GM12878 (cell line): ENCODE results near the gene WIPF2. TPM values are rescaled to one million over a fixed set of nuclear protein-coding genes. Genes with fewer than 3 reads are reported as not detected.

Experiments
- ATAC-seq: fragments of 200-7000 bp; cut with Tn5 transposase; 3 replicates; pipeline ENCODE4 v1.9.1; 2020; ENCODE audit warnings: mild to moderate bottlenecking, moderate library complexity
- BruUV-seq: library from RNA; stranded (reverse); fragments of 400-500 nt; replicated peaks from 2 replicates; lab custom pipeline; 2021; lab: Mats Ljungman, UMichigan
- CTCF ChIA-PET: fragments of 300-600 bp; sonication (Branson Sonifier 250); formaldehyde crosslinking; extraction: SDS; loops from one replicate; lab custom pipeline; 2021; ENCODE audit warnings: inconsistent platforms; lab: Yijun Ruan, JAX
- POLR2A ChIA-PET: fragments of 350-600 bp; formaldehyde crosslinking; extraction: SDS; loops from one replicate; lab custom pipeline; 2021; ENCODE audit warnings: inconsistent platforms; lab: Charles Lee
- RAD21 ChIA-PET: fragments of 300-600 bp; sonication (Branson Sonifier 250); formaldehyde crosslinking; loops from one replicate; lab custom pipeline; 2023; ENCODE audit warnings: antibody characterized with exemption; ENCODE audit not compliant: unreplicated experiment; lab: Charles Lee
- SMC1A ChIA-PET: fragments of 300-600 bp; sonication (Branson Sonifier 250); formaldehyde crosslinking; loops from one replicate; lab custom pipeline; 2023; ENCODE audit not compliant: unreplicated experiment, uncharacterized antibody; lab: Charles Lee
- DNase-seq: peaks from one replicate; pipeline ENCODE4 v3.0.0-alpha.2; 2011; ENCODE audit warnings: low read depth, low spot score
- FAIRE-seq: peaks from 3 replicates; lab custom pipeline; 2011; peaks lifted over from hg19 to GRCh38; lab: Jason Lieb, UNC
- H2AFZ ChIP-seq: 2 replicates; pipeline ENCODE4 v1.6.0; 2011; ENCODE audit warnings: low read depth, low read length, control low read depth; ENCODE audit not compliant: control insufficient read depth
- H3K27ac ChIP-seq: 2 replicates; pipeline ENCODE4 v1.5.1; 2011; ENCODE audit warnings: control low read depth; ENCODE audit not compliant: control insufficient read depth, insufficient read depth
- H3K27me3 ChIP-seq, 2 experiments: replicated peaks in 1 of 2; 2 replicates each; pipeline versions ENCODE4 v1.6.0 to v1.6.1; 2011; ENCODE audit warnings: low read length in 1 of 2; ENCODE audit not compliant: control insufficient read depth in 2 of 2, insufficient read depth in 2 of 2
- H3K36me3 ChIP-seq, 2 experiments: 2 replicates each; pipeline ENCODE4 v1.5.1; 2011; ENCODE audit warnings: low read length in 1 of 2; ENCODE audit not compliant: control insufficient read depth in 2 of 2, insufficient read depth in 2 of 2
- H3K4me1 ChIP-seq: 2 replicates; pipeline ENCODE4 v1.6.1; 2011; ENCODE audit warnings: mild to moderate bottlenecking, low read length, moderate library complexity, mixed read lengths; ENCODE audit not compliant: control insufficient read depth, insufficient read depth
- H3K4me2 ChIP-seq: 2 replicates; pipeline ENCODE4 v1.6.0; 2011; ENCODE audit warnings: control low read depth; ENCODE audit not compliant: control insufficient read depth, insufficient read depth
- H3K4me3 ChIP-seq: fragments of 200-600 bp; sonication (generic); 2 replicates; pipeline ENCODE4 v1.5.1; 2016
- H3K79me2 ChIP-seq: 2 replicates; pipeline ENCODE4 v1.6.0; 2011; ENCODE audit warnings: low read length; ENCODE audit not compliant: control insufficient read depth, insufficient read depth
- H3K9ac ChIP-seq: 2 replicates; pipeline ENCODE4 v1.8.0; 2011; ENCODE audit warnings: low read length, control low read depth, mixed read lengths; ENCODE audit not compliant: control insufficient read depth, insufficient read depth
- H3K9me3 ChIP-seq: replicated peaks from 3 replicates; pipeline ENCODE4 v1.5.1; 2011; ENCODE audit warnings: mild to moderate bottlenecking, low read length; ENCODE audit not compliant: control insufficient read depth, insufficient read depth
- H4K20me1 ChIP-seq: 2 replicates; pipeline ENCODE4 v1.6.0; 2011; ENCODE audit not compliant: control insufficient read depth, insufficient read depth
- BHLHE40 ChIP-seq, 2 experiments: fragments of 450-650 bp in 1 of 2; IDR thresholded peaks; 2 replicates each; pipeline ENCODE4 v1.6.1; 2011 to 2017; ENCODE audit warnings: low read depth in 2 of 2, borderline replicate concordance in 1 of 2, improper control_type of control experiment in 1 of 2, low read length in 1 of 2, mild to moderate bottlenecking in 1 of 2
- BMI1 ChIP-seq: fragments of 450-650 bp; IDR thresholded peaks from 2 replicates; pipeline ENCODE4 v1.6.1; 2016; ENCODE audit warnings: mild to moderate bottlenecking, moderate library complexity, borderline replicate concordance
- EZH2 ChIP-seq: IDR thresholded peaks from 2 replicates; pipeline ENCODE4 v1.6.1; 2012; ENCODE audit warnings: low read depth, mild to moderate bottlenecking, control low read depth, inconsistent platforms, low read length, borderline replicate concordance; ENCODE audit not compliant: control insufficient read depth
- SMAD5 ChIP-seq: IDR thresholded peaks from 2 replicates; pipeline ENCODE4 v1.6.1; 2016; ENCODE audit warnings: antibody characterized with exemption, low read depth
- WGBS: methylation state at CpG from one replicate; pipeline ENCODE4 v1.1.6; 2016; ENCODE audit warnings: low lambda C conversion rate; ENCODE audit not compliant: insufficient replicate concordance, insufficient coverage; ENCODE audit errors: missing lambda C conversion rate; 5-methylcytosine and 5-hydroxymethylcytosine counted together
- in situ Hi-C: fragments of 300-500 bp; cut with MboI; formaldehyde crosslinking; loops from 9 replicates; pipeline ENCODE4 v1.14.3; 2018; ENCODE audit warnings: mixed read lengths
- intact Hi-C: fragments of 100-400 bp; cut with micrococcal nuclease; formaldehyde crosslinking; loops from one replicate; pipeline ENCODE4 v1.14.2; 2022; ENCODE audit not compliant: unreplicated experiment
- polyA plus RNA-seq, 11 experiments: library from polyadenylated mRNA; depleted of rRNA in 4 of 11; unstranded in 6 of 11; stranded (reverse) in 5 of 11; fragments of >200 nt; fragmentation: Nextera tagmentation in 4 of 11; fragmentation: Illumina TruSeq in 1 of 11; extraction: Ambion mirVana in 4 of 11; extraction: Trizol in 1 of 11; gene quantifications; 1 replicate in 1 of 11; 2 replicates in 10 of 11; pipeline versions ENCODE4 v1.2.1 to v1.2.3, GENCODE V29; 2011 to 2016; ENCODE audit warnings: inconsistent platforms in 2 of 11, missing spikeins in 2 of 11, low read depth in 1 of 11
- total RNA-seq, 4 experiments: library from RNA; depleted of rRNA in 3 of 4; stranded (reverse); fragments of >200 nt in 3 of 4; fragmentation: Illumina TruSeq in 1 of 4; extraction: Trizol in 1 of 4; gene quantifications; 2 replicates each; pipeline versions ENCODE4 v1.2.1 to v1.2.3, GENCODE V29; 2013 to 2021
- TF ChIP-seq, protein P1 (sequence below): fragments of 450-650 bp; IDR thresholded peaks from 2 replicates; pipeline ENCODE4 v1.6.1; 2016; ENCODE audit warnings: mild to moderate bottlenecking
- TF ChIP-seq, protein P2 (sequence below): fragments of 450-650 bp; conservative IDR thresholded peaks from 2 replicates; pipeline ENCODE4 v1.6.1; 2017; ENCODE audit warnings: mild to moderate bottlenecking, moderate library complexity

Gene WIPF2
- total and polyA plus RNA-seq, 10 of the 15 experiments (the other 5 are each of a cell fraction or from before 2014, with no cell fraction given) = 4.2 to 20.8 (median 7.1) TPM

DNA sequence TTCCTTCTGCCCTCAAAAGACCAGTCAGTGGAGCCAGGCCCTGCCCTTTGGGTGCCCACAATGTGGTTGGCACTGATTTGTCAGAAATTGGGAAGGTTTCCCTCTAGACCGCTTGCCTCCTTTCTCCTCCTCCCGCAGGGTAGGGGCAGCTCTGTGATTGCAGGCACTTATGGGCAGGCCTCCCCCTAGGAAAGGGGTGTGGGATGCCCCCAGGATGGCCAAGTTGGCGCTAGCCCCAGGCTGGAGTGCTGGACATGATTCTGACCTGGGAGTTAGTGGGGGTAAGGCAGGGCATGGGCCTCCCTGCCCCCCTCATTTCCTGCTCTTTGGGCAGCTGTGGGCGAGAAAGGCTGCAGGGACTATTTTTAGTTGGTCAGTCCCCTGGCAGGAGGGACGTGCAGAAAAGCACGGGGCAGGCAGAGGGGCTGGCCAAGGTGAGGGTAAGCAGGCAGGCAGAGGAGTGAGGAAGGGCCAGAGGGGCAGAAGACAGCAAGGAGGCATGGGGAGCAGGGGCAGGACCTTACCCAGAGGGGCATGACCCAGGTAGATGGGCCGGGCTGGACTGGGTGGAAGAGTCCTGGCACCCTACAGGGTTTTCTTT is 93.1 kb downstream of the WIPF2 start (continued):
- TF ChIP-seq, protein P1, sequence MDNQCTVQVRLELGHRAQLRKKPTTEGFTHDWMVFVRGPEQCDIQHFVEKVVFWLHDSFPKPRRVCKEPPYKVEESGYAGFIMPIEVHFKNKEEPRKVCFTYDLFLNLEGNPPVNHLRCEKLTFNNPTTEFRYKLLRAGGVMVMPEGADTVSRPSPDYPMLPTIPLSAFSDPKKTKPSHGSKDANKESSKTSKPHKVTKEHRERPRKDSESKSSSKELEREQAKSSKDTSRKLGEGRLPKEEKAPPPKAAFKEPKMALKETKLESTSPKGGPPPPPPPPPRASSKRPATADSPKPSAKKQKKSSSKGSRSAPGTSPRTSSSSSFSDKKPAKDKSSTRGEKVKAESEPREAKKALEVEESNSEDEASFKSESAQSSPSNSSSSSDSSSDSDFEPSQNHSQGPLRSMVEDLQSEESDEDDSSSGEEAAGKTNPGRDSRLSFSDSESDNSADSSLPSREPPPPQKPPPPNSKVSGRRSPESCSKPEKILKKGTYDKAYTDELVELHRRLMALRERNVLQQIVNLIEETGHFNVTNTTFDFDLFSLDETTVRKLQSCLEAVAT = no peak
- TF ChIP-seq, protein P2, sequence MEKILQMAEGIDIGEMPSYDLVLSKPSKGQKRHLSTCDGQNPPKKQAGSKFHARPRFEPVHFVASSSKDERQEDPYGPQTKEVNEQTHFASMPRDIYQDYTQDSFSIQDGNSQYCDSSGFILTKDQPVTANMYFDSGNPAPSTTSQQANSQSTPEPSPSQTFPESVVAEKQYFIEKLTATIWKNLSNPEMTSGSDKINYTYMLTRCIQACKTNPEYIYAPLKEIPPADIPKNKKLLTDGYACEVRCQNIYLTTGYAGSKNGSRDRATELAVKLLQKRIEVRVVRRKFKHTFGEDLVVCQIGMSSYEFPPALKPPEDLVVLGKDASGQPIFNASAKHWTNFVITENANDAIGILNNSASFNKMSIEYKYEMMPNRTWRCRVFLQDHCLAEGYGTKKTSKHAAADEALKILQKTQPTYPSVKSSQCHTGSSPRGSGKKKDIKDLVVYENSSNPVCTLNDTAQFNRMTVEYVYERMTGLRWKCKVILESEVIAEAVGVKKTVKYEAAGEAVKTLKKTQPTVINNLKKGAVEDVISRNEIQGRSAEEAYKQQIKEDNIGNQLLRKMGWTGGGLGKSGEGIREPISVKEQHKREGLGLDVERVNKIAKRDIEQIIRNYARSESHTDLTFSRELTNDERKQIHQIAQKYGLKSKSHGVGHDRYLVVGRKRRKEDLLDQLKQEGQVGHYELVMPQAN = no peak
- TF ChIP-seq BHLHE40 (IDR thresholded peaks at IDR 0.05; ENCODE audit: borderline replicate concordance in 1 of 2, low read depth in 2 of 2, low read length in 1 of 2) (peak in 1 of 2 experiments; percentile 42; a peak in 1 of 4 replicates), EZH2 (no peak)
- TF ChIP-seq, all 136 proteins: peak for 10

DNA sequence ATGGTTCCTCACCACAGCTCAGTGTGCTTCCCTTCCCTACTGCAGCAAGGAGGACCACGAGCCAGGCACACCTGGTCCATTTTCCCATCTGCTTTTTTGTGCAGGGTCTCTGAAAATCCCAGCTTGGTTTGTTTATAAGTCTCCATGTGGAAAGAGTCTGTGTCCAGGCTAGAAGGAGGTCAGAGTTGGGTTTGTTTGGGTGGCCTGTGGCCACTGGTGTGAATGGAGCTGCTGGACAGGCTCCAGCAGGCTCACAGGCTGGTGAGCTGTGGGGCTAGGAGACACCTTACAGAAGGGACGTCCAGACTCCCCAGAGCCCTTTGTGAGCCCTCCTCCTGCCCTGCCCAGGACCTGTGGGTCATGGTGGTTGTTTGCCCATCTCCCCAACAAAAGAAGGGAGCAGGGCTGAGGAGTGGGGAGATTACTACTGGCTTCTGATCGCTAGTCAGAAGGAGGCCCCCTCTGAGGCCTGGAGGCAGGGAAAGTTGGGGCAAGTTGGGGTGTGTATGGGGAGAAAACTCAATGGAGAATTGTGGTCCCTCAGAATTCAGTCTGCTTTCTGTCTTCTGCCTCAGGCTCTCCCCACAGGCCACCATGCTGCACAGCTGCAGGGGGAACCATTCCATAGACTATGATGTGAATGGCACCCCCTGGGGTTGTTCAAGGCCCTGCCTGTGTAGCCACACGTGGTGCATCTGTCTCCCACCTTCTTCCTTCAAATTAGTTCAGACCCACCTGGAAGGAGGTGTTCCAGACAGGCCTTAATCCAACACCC is 94.0 kb downstream of the WIPF2 start:
- POLR2A ChIA-PET = interaction anchor here (0.6 to 9.8 kb wide), 3 partner anchors 11 to 219 kb away, joined by 3 to 123 read pairs (median 8); no protein-coding TSS in a partner anchor
- Histone ChIP-seq H3K27me3 (no peaks in the 10 kb centered on the region), H3K79me2 (peaks cover 3% of the 10 kb centered on the region), H3K36me3 (no peaks in the 10 kb centered on the region; a peak in 1 of 4 replicates), H3K4me1 (peaks cover 69% of the 10 kb centered on the region), H3K27ac (no peak overlapping the region; the same call in 1 of the 2 replicates), H3K4me3 (peak overlapping the region; percentile 23; the same call in 1 of the 2 replicates), H3K9me3 (no peaks in the 10 kb centered on the region), H3K9ac (no peak overlapping the region), H2AFZ (no peak overlapping the region), H3K4me2 (peak overlapping the region; percentile 71), H4K20me1 (no peaks in the 10 kb centered on the region)
- FAIRE-seq (no peak), DNase-seq (no peak), ATAC-seq (no peak)
- 82% methylated on average over 4 of the region's 4 CpGs for WGBS
- TF ChIP-seq BMI1 = peak; percentile 54; the same call in 1 of the 2 replicates
- TF ChIP-seq SMAD5 = no peak
- RAD21 ChIA-PET = interaction anchor here (0.6 to 18.7 kb wide), 5 partner anchors 10 to 41 kb away, joined by 3 to 271 read pairs (median 6); no protein-coding TSS in a partner anchor
- no TSS peak for BruUV-seq
- SMC1A ChIA-PET = interaction anchor here (0.6 to 11.2 kb wide), 4 partner anchors 11 to 103 kb away, joined by 4 to 172 read pairs (median 6); no protein-coding TSS in a partner anchor
- intact Hi-C loops (loop anchor here (10.0 kb wide), 1 partner anchor 102 kb away; the partner anchor contains the start of gene TOP2A), in situ Hi-C loops (no loop called here)
- CTCF ChIA-PET = interaction anchor here (0.9 to 7.4 kb wide), 8 partner anchors 6 to 45 kb away, joined by 3 to 90 read pairs (median 11); no protein-coding TSS in a partner anchor
